ENCODE measurements around the gene CTAGE8. TPM values are rescaled to one million over a fixed set of nuclear protein-coding genes. Genes with fewer than 3 reads are reported as not detected.
"Not testable (repeated sequence)": the region's sequence is repeated elsewhere in the genome, so short reads cannot be mapped to it uniquely, and the experiment has no call there.

CTAGE8 gene
- total RNA-seq, 1 donor, result 0.43 TPM

GRCh38 chr7:144264692-144265091 is 4.4 kb downstream of the CTAGE8 start, which contains the start of gene OR2A7:
Gene OR2A7, minus strand, starts transcription at chr7:144264792. Its CDS starts 5,164 bp downstream, at chr7:144259628.
- H3K4me3 ChIP-seq (ENCODE audit: low read depth, low read length); DNase-seq (ENCODE audit: low read depth): not testable (repeated sequence)

GRCh38 chr7:144262128-144262527 is 7.0 kb downstream of the CTAGE8 start:
- DNase-seq (ENCODE audit: low read depth); H3K4me3 ChIP-seq (ENCODE audit: low read depth, low read length): not testable (repeated sequence)

DNA sequence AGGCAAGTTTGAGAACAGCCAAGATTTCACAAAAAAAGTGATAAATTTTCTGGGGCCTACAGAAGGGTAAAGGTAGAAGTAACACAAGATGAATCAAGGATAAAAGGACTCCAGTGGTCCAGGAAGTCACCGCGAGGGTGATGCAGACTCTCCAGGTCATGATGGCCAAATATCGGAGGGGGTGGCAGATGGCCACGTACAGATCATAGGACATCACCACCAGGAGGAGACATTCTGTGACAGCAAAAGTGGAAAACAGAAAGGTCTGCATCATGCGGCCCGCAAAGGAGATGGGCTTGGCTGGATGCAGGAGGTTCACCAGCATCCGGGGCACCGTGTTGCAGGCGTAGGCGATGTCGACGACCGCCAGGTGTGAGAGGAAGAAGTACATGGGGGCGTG is 10.0 kb downstream of the CTAGE8 start:
- DNase-seq (ENCODE audit: low read depth); H3K4me3 ChIP-seq (ENCODE audit: low read depth, low read length): not testable (repeated sequence)

GRCh38 chr7:144256112-144256511 is 13.0 kb downstream of the CTAGE8 start:
- no peak overlapping the region for H3K4me3 ChIP-seq (ENCODE audit: low read depth, low read length)
- TF ChIP-seq CTCF (IDR thresholded peaks at IDR 0.05; ENCODE audit: insufficient read depth, low read depth, low read length), result no peak
- DNase-seq (ENCODE audit: low read depth), result peak; percentile 1

DNA sequence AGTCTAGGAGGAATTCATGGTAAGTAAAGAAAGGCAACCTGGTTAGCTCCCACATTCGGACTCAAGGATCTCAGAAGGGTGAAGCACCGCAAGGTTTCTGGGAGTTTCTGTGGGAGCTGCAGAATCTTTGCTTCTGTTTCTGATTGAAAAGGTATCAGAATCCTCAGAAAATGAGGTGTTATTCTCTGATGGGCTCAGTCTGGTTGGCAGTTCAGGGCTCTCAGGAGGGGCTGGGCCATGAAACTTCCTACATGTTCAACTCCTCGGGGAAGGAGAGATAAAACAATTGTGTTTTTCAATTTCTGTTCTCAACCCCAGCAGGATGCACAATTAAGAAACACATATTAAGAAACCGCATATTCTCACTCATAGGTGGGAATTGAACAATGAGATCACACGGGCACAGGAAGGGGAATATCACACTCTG is 13.6 kb downstream of the CTAGE8 start:
- TF ChIP-seq CTCF (IDR thresholded peaks at IDR 0.05; ENCODE audit: insufficient read depth, low read depth, low read length), result no peak
- no peak for DNase-seq (ENCODE audit: low read depth)
- no peak overlapping the region for H3K4me3 ChIP-seq (ENCODE audit: low read depth, low read length)

DNA sequence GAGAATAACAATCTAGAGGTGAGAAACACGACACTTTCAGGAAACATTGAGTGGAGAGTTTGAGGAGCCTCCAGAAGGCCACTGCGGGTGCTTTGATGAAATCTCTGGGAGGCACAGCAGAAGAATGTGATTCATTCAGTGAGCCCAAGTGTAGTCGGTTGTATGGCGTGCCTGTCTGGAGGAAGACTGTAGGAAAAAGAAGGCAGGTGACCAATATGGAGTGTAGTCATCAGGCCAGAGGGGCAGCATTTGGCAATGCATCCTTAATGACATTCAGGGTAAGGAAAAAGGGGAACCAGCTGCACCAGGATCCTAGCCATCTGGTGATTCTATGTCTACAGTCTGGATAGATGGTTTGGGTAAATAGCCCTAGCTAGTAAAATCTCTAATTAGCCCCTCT is 16.8 kb downstream of the CTAGE8 start:
- DNase-seq (ENCODE audit: low read depth); H3K4me3 ChIP-seq (ENCODE audit: low read depth, low read length): not testable (repeated sequence)

- DNase-seq (ENCODE audit: low read depth); H3K4me3 ChIP-seq (ENCODE audit: low read depth, low read length): not testable (repeated sequence)
Measured at GRCh38 chr7:144247674-144248330, 21.3 kb downstream of the CTAGE8 start.

DNA sequence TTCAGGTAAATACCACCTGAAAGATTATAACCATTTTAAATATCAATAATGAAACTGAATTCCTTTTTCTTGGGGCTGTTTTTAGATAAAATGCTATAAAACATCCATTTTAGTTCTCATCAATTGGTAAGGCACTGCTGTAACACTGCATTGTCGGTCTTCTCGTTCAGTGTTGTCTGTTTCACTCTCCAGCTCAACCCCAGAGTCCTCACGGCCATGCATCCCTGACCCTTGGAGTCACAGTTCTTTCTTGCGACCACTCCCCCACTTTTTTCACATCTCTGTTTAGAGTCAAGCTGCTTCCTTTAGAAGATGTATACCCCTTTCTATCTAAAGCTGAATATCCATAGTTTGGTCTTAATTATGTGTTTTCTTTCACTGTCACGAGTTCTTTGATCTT is 22.1 kb downstream of the CTAGE8 start:
- not testable (repeated sequence) for DNase-seq (ENCODE audit: low read depth)

DNA sequence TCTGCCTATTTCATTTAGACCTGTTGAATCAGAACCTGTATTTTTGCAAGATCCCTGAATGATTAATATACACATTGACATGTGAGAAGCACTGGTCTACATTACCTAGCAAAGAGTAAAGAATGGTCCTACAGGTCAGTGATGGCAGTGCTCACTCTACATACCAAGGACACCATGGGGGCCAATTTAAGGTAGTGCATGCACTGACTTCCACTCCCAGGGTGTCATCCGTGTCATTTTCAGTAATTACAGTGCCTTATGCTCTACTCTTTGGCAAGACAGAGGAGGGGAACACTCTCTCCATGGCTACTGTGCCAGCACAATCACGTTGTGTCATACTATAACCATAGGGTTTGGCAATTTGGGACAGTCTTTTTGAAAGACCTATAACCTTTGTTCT is 23.7 kb downstream of the CTAGE8 start:
- DNase-seq (ENCODE audit: low read depth); H3K4me3 ChIP-seq (ENCODE audit: low read depth, low read length): not testable (repeated sequence)

More for the DNA sequence above, 22.1 kb downstream of the CTAGE8 start:
- H3K4me3 ChIP-seq (ENCODE audit: low read depth, low read length), result not testable (repeated sequence)

- not testable (repeated sequence) for DNase-seq (ENCODE audit: low read depth); H3K4me3 ChIP-seq (ENCODE audit: low read depth, low read length)
Measured at GRCh38 chr7:144239365-144239764, 29.7 kb downstream of the CTAGE8 start, which contains the start of gene OR2A42. Gene OR2A42, minus strand, starts transcription at chr7:144239605. Its CDS starts 6,762 bp downstream, at chr7:144232843.

DNA sequence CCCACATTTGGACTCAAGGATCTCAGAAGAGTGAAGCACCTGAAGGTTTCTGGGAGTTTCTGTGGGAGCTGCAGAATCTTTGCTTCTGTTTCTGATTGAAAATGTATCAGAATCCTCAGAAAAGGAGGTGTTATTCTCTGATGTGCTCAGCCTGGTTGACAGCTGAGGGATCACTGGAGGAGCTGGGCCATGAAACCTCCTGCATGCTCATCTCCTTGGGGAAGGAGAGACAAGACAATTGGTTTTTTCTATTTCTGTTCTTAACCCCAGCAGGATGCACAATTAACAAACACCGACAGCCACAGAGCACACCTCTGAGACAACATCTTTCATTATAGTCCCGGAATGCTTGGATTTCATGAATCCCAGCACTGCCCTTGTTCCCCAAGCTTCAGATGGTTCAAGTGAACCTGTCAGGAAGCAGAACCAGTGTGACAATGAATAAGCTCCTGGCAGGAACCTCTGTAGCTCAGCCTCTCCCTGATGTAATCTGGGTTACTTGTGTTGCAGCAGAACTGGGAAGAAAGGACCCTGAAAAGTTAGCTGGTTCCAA is 30.5 kb downstream of the CTAGE8 start:
- not testable (repeated sequence) for H3K4me3 ChIP-seq (ENCODE audit: low read depth, low read length); DNase-seq (ENCODE audit: low read depth)

GRCh38 chr7:144233039-144233438 is 36.0 kb downstream of the CTAGE8 start:
- not testable (repeated sequence) for H3K4me3 ChIP-seq (ENCODE audit: low read depth, low read length); DNase-seq (ENCODE audit: low read depth)

DNA sequence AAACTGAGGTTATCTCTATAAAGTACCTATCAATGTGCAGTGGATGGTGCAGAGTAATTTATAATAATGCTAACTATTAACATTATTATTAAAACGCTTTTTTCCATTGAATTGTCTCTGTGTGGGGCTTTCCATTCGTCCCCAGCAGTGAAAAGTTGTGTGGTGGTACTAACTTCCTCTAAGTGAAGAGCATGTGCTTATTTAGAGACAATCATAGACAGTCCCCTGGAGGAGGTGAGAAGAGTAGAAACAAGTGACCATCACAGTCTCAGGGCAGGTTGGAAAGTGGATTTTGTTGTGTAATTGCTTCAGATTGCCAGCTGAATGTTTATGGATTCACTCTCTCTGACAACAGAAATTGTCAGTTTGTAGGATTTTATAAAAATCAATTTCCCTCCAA is 38.1 kb downstream of the CTAGE8 start:
- H3K4me3 ChIP-seq (ENCODE audit: low read depth, low read length); DNase-seq (ENCODE audit: low read depth): not testable (repeated sequence)

GRCh38 chr7:144228810-144229209 is 40.3 kb downstream of the CTAGE8 start:
- DNase-seq (ENCODE audit: low read depth); H3K4me3 ChIP-seq (ENCODE audit: low read depth, low read length): not testable (repeated sequence)

DNA sequence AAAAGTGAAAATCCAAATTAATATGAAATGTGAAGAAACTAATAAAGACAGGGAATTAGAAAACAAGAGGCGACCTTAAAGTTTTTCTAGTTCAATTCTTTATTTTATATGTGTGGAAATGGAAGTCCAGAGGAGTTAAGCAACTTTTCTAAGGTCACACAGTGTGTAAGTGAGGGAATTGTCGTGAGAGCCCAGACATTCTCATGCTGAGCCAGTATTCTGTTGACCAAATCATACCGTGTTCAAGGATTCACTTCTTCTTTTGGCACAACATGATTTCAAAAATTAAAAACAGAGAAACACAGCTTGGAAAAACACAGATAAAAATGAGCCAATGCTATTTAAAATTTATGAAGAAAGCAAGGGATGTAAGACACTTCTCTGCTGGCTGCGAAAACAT is 42.2 kb downstream of the CTAGE8 start:
- not testable (repeated sequence) for H3K4me3 ChIP-seq (ENCODE audit: low read depth, low read length); DNase-seq (ENCODE audit: low read depth)

GRCh38 chr7:144223675-144224074 is 45.4 kb downstream of the CTAGE8 start:
- DNase-seq (ENCODE audit: low read depth); H3K4me3 ChIP-seq (ENCODE audit: low read depth, low read length): not testable (repeated sequence)

GRCh38 chr7:144220531-144220930 is 48.6 kb downstream of the CTAGE8 start:
- not testable (repeated sequence) for DNase-seq (ENCODE audit: low read depth); H3K4me3 ChIP-seq (ENCODE audit: low read depth, low read length)

Data from fibroblast of villous mesenchyme (primary cell).